Kidney (tissue), 14 donors: ENCODE results near the gene OR52N5. TPM values are rescaled to one million over a fixed set of nuclear protein-coding genes. Genes with fewer than 3 reads are reported as not detected.

Experiments
- DNase-seq, 5 donors: peaks; one replicate each; pipeline ENCODE4 v3.0.0-alpha.2; 2013 to 2020
- FAIRE-seq: peaks from 2 replicates; lab custom pipeline; 2012; peaks lifted over from hg19 to GRCh38; lab: Jason Lieb, UNC
- H3K27ac ChIP-seq, 2 donors: one replicate each; pipeline ENCODE4 v1.7.0; 2013; ENCODE audit warnings: low read depth in 2 of 2, low read length in 2 of 2, inconsistent platforms in 1 of 2
- H3K27me3 ChIP-seq: one replicate; pipeline ENCODE4 v1.7.1; 2013; ENCODE audit warnings: low read length, inconsistent platforms; ENCODE audit not compliant: control insufficient read depth, insufficient read depth
- H3K36me3 ChIP-seq, 3 donors: one replicate each; pipeline versions ENCODE4 v1.7.0 to v1.7.1; 2013; ENCODE audit warnings: low read length in 3 of 3, control low read depth in 1 of 3, inconsistent platforms in 1 of 3; ENCODE audit not compliant: insufficient read depth in 3 of 3, control insufficient read depth in 2 of 3
- H3K4me1 ChIP-seq, 3 donors: one replicate each; pipeline versions ENCODE4 v1.7.0 to v1.7.1; 2013; ENCODE audit warnings: low read length in 3 of 3, inconsistent platforms in 1 of 3, low read depth in 1 of 3; ENCODE audit not compliant: control insufficient read depth in 2 of 3, insufficient read depth in 2 of 3
- H3K4me3 ChIP-seq, 3 donors: one replicate each; pipeline versions ENCODE4 v1.7.0 to v1.8.1; 2013; ENCODE audit warnings: low read length in 3 of 3, control low read depth in 1 of 3, inconsistent platforms in 1 of 3
- H3K9ac ChIP-seq, 3 donors: one replicate each; pipeline versions ENCODE4 v1.7.0 to v1.7.1; 2013; ENCODE audit warnings: low read length in 3 of 3, control low read depth in 1 of 3, inconsistent platforms in 1 of 3
- H3K9me3 ChIP-seq, 3 donors: one replicate each; pipeline versions ENCODE4 v1.7.0 to v1.7.1; 2013; ENCODE audit warnings: low read length in 3 of 3, control low read depth in 1 of 3, inconsistent platforms in 1 of 3; ENCODE audit not compliant: control insufficient read depth in 2 of 3, insufficient read depth in 1 of 3
- intact Hi-C: fragments of 100-400 bp; cut with DNase I; formaldehyde crosslinking; loops from one replicate; pipeline ENCODE4 v1.11.1; 2022
- polyA plus RNA-seq: library from polyadenylated mRNA; stranded (reverse); fragments of 350-450 nt; fragmentation: Illumina TruSeq; extraction: RNeasy Lipid Tissue Mini Kit (QIAGEN cat#74804); gene quantifications from one replicate; pipeline ENCODE4 v1.2.3, GENCODE V29; 2014; ENCODE audit warnings: low read depth, low replicate concordance; ENCODE audit not compliant: insufficient read depth
- total RNA-seq: library from RNA; stranded (reverse); fragmentation: NEBNext Ultra II Directional; extraction: Animal tissue kit (Norgen Biotek cat#: 25700); gene quantifications from one replicate; pipeline ENCODE4 v1.2.1, GENCODE V29; 2021
- TF ChIP-seq, protein P1 (sequence below): IDR thresholded peaks from 3 replicates; pipeline ENCODE4 v1.5.1; 2012; ENCODE audit warnings: mild to moderate bottlenecking, moderate library complexity, borderline replicate concordance; ENCODE audit not compliant: insufficient read depth; ENCODE audit errors: extremely low read depth
- donor health status: control.
- donor health status: control.
- donor health status: control.
- donor health status: control.
- donor health status: control.
- donor health status: DM: yes; HTN: yes; CAD: no.
- donor health status: Normal renal cell carcinoma (clear cell type).

OR52N5 gene
- total and polyA plus RNA-seq, 2 donors from 2014 or later, result not detected

DNA sequence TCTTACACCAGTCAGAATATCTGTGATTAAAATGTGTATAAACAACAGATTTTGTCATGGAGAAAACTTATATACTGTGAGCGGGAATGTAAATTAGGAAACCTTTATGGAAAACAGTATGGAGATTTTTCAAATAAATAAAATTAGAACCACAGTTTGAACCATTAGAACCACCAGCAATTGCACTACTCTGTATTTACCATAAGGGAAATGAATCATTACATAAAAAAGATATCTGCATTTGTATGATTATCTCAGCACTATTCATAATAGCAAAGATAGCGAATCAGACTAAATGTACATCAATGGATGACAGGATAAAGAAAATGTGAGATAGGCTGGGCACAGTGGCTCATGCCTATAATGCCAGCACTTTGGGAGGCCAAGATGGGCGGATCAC lies 36.5 kb downstream of the OR52N5 start:
- no peaks in the 10 kb centered on the region for H3K4me1 ChIP-seq
- H3K27ac ChIP-seq, result no peak overlapping the region
- DNase-seq, result no peak
- H3K9me3 ChIP-seq, result no peaks in the 10 kb centered on the region
- intact Hi-C loops, result no loop called here
- no peaks in the 10 kb centered on the region for H3K36me3 ChIP-seq
- no peak for FAIRE-seq
- no peak overlapping the region for H3K9ac ChIP-seq
- TF ChIP-seq, protein P1, sequence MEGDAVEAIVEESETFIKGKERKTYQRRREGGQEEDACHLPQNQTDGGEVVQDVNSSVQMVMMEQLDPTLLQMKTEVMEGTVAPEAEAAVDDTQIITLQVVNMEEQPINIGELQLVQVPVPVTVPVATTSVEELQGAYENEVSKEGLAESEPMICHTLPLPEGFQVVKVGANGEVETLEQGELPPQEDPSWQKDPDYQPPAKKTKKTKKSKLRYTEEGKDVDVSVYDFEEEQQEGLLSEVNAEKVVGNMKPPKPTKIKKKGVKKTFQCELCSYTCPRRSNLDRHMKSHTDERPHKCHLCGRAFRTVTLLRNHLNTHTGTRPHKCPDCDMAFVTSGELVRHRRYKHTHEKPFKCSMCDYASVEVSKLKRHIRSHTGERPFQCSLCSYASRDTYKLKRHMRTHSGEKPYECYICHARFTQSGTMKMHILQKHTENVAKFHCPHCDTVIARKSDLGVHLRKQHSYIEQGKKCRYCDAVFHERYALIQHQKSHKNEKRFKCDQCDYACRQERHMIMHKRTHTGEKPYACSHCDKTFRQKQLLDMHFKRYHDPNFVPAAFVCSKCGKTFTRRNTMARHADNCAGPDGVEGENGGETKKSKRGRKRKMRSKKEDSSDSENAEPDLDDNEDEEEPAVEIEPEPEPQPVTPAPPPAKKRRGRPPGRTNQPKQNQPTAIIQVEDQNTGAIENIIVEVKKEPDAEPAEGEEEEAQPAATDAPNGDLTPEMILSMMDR, result no peak
- H3K27me3 ChIP-seq, result no peaks in the 10 kb centered on the region
- H3K4me3 ChIP-seq, result no peak overlapping the region

DNA sequence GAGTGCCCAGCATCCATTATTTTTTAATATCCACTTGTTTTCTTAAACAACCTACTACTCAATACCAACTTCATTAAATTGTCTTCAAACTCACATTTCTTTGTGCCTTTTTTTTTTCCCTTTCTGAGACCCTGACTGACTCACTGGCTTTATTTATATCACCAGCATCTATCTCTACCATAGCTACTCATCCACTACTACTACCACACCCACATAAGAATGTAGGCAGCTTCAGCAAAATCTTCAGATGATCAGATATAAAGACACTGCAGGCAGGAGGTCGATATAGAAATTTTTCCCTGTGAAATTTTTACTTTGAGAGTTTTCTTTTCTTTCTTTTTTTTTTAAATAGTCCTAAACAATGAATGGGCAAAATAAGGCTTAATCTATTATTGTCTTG lies 44.7 kb downstream of the OR52N5 start:
- no peak overlapping the region for H3K9ac ChIP-seq
- H3K9me3 ChIP-seq, result no peaks in the 10 kb centered on the region
- intact Hi-C loops, result no loop called here
- H3K4me3 ChIP-seq, result no peak overlapping the region
- DNase-seq (no peak), FAIRE-seq (no peak)
- no peak overlapping the region for H3K27ac ChIP-seq
- TF ChIP-seq, protein P1, result no peak
- H3K4me1 ChIP-seq, result no peaks in the 10 kb centered on the region
- H3K27me3 ChIP-seq, result no peaks in the 10 kb centered on the region
- no peaks in the 10 kb centered on the region for H3K36me3 ChIP-seq

DNA sequence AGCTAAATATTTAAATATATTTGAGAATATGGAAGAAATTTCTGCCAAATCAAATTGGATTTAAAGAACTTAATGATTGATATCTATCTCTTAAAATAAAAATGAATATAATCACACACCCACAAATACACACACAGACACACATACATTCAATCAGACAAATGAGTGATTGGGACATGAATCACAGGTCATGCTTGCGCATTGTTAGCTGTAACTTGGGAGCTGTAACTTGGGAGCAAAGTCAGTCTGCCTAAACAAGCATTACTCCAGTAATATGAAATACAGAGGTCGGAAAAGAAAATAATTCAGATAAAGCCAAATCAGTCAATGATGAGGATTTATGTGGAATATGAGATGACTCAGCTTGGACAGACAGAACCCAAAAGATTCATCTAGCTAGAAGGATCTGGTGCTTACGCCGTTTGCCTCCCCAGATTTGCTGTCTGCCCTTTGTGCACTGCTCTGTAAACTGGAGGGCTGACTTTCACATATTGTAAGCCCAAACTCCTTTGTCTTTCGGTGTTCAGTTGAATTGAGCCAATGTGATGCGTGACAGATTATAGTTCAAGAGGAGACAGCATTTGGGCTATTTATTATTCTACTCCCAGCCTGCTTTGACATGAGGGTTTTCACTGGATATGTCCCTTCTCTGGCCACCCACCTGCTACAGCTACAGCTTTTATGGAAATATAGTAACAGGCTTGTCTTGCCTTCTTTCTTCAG lies 45.3 kb downstream of the OR52N5 start:
- intact Hi-C loops, result no loop called here
- no peak for FAIRE-seq

More for the DNA sequence above, 45.3 kb downstream of the OR52N5 start:
- Histone ChIP-seq H3K27ac (no peak overlapping the region), H3K9ac (no peak overlapping the region), H3K4me3 (no peak overlapping the region), H3K4me1 (no peaks in the 10 kb centered on the region), H3K27me3 (no peaks in the 10 kb centered on the region), H3K36me3 (no peaks in the 10 kb centered on the region), H3K9me3 (no peaks in the 10 kb centered on the region)
- TF ChIP-seq, protein P1, result no peak
- peak in 1 of 5 donors; percentile 0 for DNase-seq
